HFFc6 (cell line): ENCODE results near the gene CDH13. TPM values are rescaled to one million over a fixed set of nuclear protein-coding genes. Genes with fewer than 3 reads are reported as not detected.

Experiments
- DNase-seq: peaks from one replicate; pipeline ENCODE4 v3.0.0-alpha.2; 2018
- H3K27ac Mint-ChIP-seq: 2 replicates; pipeline ENCODE4 v1.8.0; 2020; ENCODE audit warnings: mild to moderate bottlenecking, mixed read lengths
- H3K27me3 Mint-ChIP-seq: 2 replicates; pipeline ENCODE4 v1.8.0; 2021; ENCODE audit warnings: mild to moderate bottlenecking, moderate library complexity, mixed read lengths; ENCODE audit not compliant: insufficient read depth
- H3K36me3 Mint-ChIP-seq: 2 replicates; pipeline ENCODE4 v1.8.0; 2021; ENCODE audit warnings: low read depth, mixed read lengths
- H3K4me1 Mint-ChIP-seq: 2 replicates; pipeline ENCODE4 v1.8.0; 2020; ENCODE audit warnings: low read depth, mixed read lengths
- H3K4me3 Mint-ChIP-seq: 2 replicates; pipeline ENCODE4 v1.8.0; 2020; ENCODE audit warnings: mild to moderate bottlenecking, moderate library complexity, mixed read lengths
- H3K9me3 Mint-ChIP-seq: 2 replicates; pipeline ENCODE4 v1.8.0; 2020; ENCODE audit warnings: mild to moderate bottlenecking, mixed read lengths
- total RNA-seq, 6 experiments: library from RNA; stranded (reverse); fragmentation: NEBNext Ultra II Directional; extraction: Animal tissue kit (Norgen Biotek cat#: 25700); gene quantifications; 2 replicates in 1 of 6; 3 replicates in 5 of 6; pipeline ENCODE4 v1.2.3, GENCODE V29; 2021
- TF ChIP-seq, protein P1 (sequence below): fragments of 200-600 bp; sonication (generic); IDR thresholded peaks from 2 replicates; pipeline ENCODE4 v1.5.0; 2021; ENCODE audit warnings: antibody characterized with exemption, mild to moderate bottlenecking

The CDH13 gene
- total RNA-seq, 6 experiments from 2014 or later, result 3.6 to 14.7 (median 4.7) TPM

DNA sequence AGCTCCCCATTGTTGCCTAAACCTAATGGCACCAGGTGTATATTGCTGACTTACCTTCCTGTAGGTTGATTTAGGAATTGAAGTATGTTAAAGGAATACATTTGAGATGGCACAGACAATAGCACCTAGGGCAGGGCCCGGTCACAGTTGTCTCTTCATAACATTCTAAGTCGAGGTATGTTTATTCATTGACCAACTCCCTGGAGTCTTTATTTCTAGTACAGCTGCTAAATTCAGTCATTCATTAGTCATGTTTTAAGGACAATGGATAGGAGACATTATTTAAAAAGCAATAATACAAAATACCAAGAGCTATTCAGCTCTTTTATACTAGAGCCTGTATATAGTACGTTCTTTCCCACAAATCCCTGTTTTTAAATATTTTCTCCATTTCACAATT is 811.6 kb downstream of the CDH13 start:
- DNase-seq, result no peak
- no peaks in the 10 kb centered on the region for H3K36me3 Mint-ChIP-seq
- peaks cover 14% of the 10 kb centered on the region for H3K9me3 Mint-ChIP-seq
- TF ChIP-seq, protein P1, sequence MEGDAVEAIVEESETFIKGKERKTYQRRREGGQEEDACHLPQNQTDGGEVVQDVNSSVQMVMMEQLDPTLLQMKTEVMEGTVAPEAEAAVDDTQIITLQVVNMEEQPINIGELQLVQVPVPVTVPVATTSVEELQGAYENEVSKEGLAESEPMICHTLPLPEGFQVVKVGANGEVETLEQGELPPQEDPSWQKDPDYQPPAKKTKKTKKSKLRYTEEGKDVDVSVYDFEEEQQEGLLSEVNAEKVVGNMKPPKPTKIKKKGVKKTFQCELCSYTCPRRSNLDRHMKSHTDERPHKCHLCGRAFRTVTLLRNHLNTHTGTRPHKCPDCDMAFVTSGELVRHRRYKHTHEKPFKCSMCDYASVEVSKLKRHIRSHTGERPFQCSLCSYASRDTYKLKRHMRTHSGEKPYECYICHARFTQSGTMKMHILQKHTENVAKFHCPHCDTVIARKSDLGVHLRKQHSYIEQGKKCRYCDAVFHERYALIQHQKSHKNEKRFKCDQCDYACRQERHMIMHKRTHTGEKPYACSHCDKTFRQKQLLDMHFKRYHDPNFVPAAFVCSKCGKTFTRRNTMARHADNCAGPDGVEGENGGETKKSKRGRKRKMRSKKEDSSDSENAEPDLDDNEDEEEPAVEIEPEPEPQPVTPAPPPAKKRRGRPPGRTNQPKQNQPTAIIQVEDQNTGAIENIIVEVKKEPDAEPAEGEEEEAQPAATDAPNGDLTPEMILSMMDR, result no peak
- H3K4me1 Mint-ChIP-seq, result no peaks in the 10 kb centered on the region
- H3K27ac Mint-ChIP-seq, result no peak overlapping the region
- H3K27me3 Mint-ChIP-seq, result no peaks in the 10 kb centered on the region
- H3K4me3 Mint-ChIP-seq, result no peak overlapping the region

DNA sequence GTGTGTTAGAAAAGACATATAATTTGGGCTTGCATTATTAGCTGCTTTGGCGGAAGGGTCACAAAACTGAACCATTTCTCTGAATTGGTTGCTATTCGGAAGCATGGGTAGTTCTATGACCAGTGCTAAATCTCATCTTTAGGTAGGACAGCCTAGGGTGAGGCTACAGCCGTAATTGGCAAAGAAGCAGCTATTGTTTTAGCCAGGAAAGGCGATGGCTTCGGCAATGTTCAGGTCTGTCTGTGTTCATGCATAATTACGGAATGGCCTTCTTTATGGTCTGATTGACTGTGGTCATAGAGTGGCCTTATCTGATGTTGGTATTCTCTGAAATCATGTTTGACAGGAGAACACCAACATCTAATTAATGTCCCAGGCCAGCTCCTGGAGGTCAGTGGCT is 812.6 kb downstream of the CDH13 start:
- Mint-ChIP-seq H3K27me3 (no peaks in the 10 kb centered on the region), H3K27ac (no peak overlapping the region), H3K4me1 (no peaks in the 10 kb centered on the region), H3K9me3 (peaks cover 10% of the 10 kb centered on the region), H3K4me3 (no peak overlapping the region), H3K36me3 (no peaks in the 10 kb centered on the region)
- DNase-seq, result no peak
- TF ChIP-seq, protein P1, result no peak

DNA sequence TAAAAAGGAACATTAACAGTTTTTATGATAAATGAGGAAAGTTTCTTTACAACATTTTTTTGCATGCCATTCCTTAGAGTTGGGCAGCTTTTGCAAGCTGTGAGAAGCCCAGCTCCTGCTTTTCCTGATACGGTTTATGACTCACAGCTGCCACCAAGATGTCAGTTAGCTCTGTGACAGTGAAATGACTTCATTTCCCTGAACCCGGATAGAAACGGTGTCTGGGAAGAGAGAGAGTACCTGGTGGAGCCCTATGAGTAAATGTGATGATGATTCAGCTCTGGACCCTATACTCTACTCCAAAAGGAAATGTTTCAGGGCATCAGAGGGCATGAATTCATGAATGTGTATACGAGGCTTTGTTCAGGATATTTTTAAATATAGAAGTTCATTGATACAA is 814.7 kb downstream of the CDH13 start:
- TF ChIP-seq, protein P1, result no peak
- no peaks in the 10 kb centered on the region for H3K27me3 Mint-ChIP-seq
- peaks cover 8% of the 10 kb centered on the region for H3K9me3 Mint-ChIP-seq
- H3K4me1 Mint-ChIP-seq, result no peaks in the 10 kb centered on the region
- no peak for DNase-seq
- H3K36me3 Mint-ChIP-seq, result no peaks in the 10 kb centered on the region
- H3K27ac Mint-ChIP-seq, result no peak overlapping the region
- no peak overlapping the region for H3K4me3 Mint-ChIP-seq

DNA sequence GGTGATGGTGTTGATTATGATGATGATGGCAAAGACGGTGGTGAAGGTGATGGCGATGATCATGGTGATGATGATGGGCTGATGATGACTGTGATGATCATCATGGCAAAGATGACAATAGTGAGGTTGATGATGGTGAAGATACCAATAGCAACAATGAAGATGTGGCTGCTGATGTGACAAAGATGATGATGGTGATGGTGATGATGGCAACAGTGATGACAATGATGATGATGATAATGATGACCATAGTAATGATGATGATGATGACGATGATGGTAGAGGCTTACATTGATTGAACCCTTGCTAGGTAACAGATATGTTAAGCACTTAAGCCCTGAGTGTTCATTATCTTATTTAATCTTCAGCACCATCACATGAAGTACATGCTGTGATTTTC is 817.2 kb downstream of the CDH13 start:
- no peak overlapping the region for H3K4me3 Mint-ChIP-seq
- no peaks in the 10 kb centered on the region for H3K27me3 Mint-ChIP-seq
- H3K9me3 Mint-ChIP-seq, result peaks cover 8% of the 10 kb centered on the region

DNA sequence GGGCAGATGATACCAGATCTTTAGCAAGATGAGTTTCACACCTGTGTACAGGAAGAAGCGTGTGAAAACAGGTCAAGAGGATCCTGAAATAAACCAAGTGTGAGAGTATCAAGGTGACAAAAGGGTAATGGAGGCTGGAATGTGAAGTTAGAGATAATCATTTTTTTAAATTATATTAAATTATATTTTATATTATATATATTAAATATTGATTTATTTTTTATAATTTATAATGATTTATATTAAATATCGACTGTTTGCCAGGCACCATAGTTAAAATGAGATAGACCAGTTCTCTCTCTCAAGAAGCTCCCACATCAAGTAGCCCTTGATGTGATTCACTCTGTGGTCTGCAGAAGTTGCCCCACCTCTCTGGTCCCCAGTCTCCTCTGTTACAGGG is 820.8 kb downstream of the CDH13 start:
- H3K27ac Mint-ChIP-seq, result no peak overlapping the region
- TF ChIP-seq, protein P1, result no peak
- H3K27me3 Mint-ChIP-seq, result 0 out of 2 replicates have a peak, but pooled peaks cover under 1% of the 10 kb centered on the region
- no peak overlapping the region for H3K4me3 Mint-ChIP-seq
- H3K36me3 Mint-ChIP-seq, result no peaks in the 10 kb centered on the region
- no peak for DNase-seq
- no peaks in the 10 kb centered on the region for H3K4me1 Mint-ChIP-seq
- peaks cover 7% of the 10 kb centered on the region for H3K9me3 Mint-ChIP-seq

More for the DNA sequence above, 817.2 kb downstream of the CDH13 start:
- no peak for DNase-seq
- TF ChIP-seq, protein P1, result no peak
- H3K27ac Mint-ChIP-seq, result no peak overlapping the region
- no peaks in the 10 kb centered on the region for H3K4me1 Mint-ChIP-seq
- H3K36me3 Mint-ChIP-seq, result no peaks in the 10 kb centered on the region

DNA sequence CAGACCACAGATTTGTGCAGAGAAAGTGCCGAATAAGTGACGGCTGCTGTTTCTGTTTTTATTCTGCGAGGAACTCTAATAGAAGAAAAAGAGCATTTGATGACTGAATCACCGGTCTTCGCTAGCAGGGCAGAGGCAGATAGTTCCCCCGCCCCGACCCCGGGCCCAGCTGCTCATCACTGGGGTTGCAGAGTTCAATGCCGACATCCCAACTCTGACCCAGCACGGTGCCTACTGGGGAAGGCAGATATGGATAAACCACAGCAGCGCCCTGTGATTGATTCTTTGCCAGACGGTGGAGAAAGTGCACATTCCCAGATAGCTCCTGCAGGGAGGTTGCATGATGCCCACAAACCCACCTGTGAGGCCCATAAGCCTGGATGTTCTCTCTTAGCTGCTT is 823.1 kb downstream of the CDH13 start:
- Mint-ChIP-seq H3K4me3 (no peak overlapping the region), H3K27me3 (peaks cover 2% of the 10 kb centered on the region; the same call in 1 of the 2 replicates), H3K9me3 (peaks cover 7% of the 10 kb centered on the region), H3K36me3 (no peaks in the 10 kb centered on the region), H3K4me1 (no peaks in the 10 kb centered on the region), H3K27ac (no peak overlapping the region)
- DNase-seq, result no peak
- TF ChIP-seq, protein P1, result no peak
